Mucosa of descending colon (tissue), 3 donors: ENCODE measurements around the gene CACNA2D3. TPM values are rescaled to one million over a fixed set of nuclear protein-coding genes. Genes with fewer than 3 reads are reported as not detected.

ENCODE experiments used
- ATAC-seq: fragments of 200-7000 bp; cut with Tn5 transposase; one replicate; pipeline ENCODE4 v1.9.1; 2020; ENCODE audit warnings: mild to moderate bottlenecking, moderate library complexity
- DNase-seq, 3 donors: peaks; one replicate each; pipeline ENCODE4 v3.0.0-alpha.2; 2020
- H3K36me3 ChIP-seq: fragments of 200-600 bp; one replicate; pipeline ENCODE4 v1.8.0; 2021; ENCODE audit warnings: low read depth, mild to moderate bottlenecking
- H3K4me1 ChIP-seq: fragments of 200-600 bp; one replicate; pipeline ENCODE4 v1.8.0; 2021; ENCODE audit warnings: low read depth, mild to moderate bottlenecking
- H3K4me3 ChIP-seq: fragments of 200-600 bp; one replicate; pipeline ENCODE4 v1.8.0; 2021; ENCODE audit warnings: mild to moderate bottlenecking
- H3K9me3 ChIP-seq: fragments of 200-600 bp; one replicate; pipeline ENCODE4 v1.8.0; 2021; ENCODE audit warnings: mild to moderate bottlenecking
- CTCF ChIP-seq: fragments of 200-600 bp; IDR thresholded peaks from one replicate; pipeline ENCODE4 v1.8.0; 2022; ENCODE audit warnings: antibody characterized with exemption, mild to moderate bottlenecking
- intact Hi-C, 2 donors: fragments of 100-400 bp; cut with DNase I in 1 of 2; cut with micrococcal nuclease in 1 of 2; formaldehyde crosslinking; loops; one replicate each; pipeline versions ENCODE4 v1.11.0 to v1.11.1; 2022; cut with DNase I, micrococcal nuclease
- total RNA-seq, 3 donors: library from RNA; stranded (reverse); fragmentation: NEBNext Ultra II Directional in 2 of 3; extraction: Animal tissue kit (Norgen Biotek cat#: 25700) in 2 of 3; gene quantifications; one replicate each; pipeline versions ENCODE4 v1.2.1 to v1.2.4, GENCODE V29; 2021 to 2023
- donor health status: DM: no; HTN: no; CAD: no; lungs with moderate emphysema.
- donor health status: DM: no; HTN: no; CAD: no.
- donor health status: DM: no; HTN: yes; CAD: no.

CACNA2D3 gene
- total RNA-seq, 3 donors from 2014 or later = 0.34 to 3.5 (median 0.55) TPM

GRCh38 chr3:54150864-54151467, 28.6 kb downstream of the CACNA2D3 start:
- Histone ChIP-seq H3K4me3 (no peak overlapping the region), H3K4me1 (no peaks in the 10 kb centered on the region), H3K9me3 (no peaks in the 10 kb centered on the region), H3K36me3 (no peaks in the 10 kb centered on the region)
- no peak for TF ChIP-seq CTCF
- ATAC-seq = no peak
- intact Hi-C loops = no loop called here
- DNase-seq = no peak

- Histone ChIP-seq H3K4me3 (no peak overlapping the region), H3K4me1 (no peaks in the 10 kb centered on the region), H3K36me3 (no peaks in the 10 kb centered on the region), H3K9me3 (no peaks in the 10 kb centered on the region)
- intact Hi-C loops = no loop called here
- no peak for TF ChIP-seq CTCF
- ATAC-seq = no peak
- DNase-seq = no peak
These were observed 31.1 kb downstream of the CACNA2D3 start for GRCh38 chr3:54153477-54153876.

- intact Hi-C loops = no loop called here
- no peak for DNase-seq
- H3K4me1 ChIP-seq = no peaks in the 10 kb centered on the region
- no peak overlapping the region for H3K4me3 ChIP-seq
- no peaks in the 10 kb centered on the region for H3K9me3 ChIP-seq
- no peaks in the 10 kb centered on the region for H3K36me3 ChIP-seq
- TF ChIP-seq CTCF = no peak
- ATAC-seq = no peak
These were observed 35.5 kb downstream of the CACNA2D3 start for GRCh38 chr3:54157860-54158259.

GRCh38 chr3:54159917-54160316, 37.6 kb downstream of the CACNA2D3 start:
- DNase-seq = no peak
- Histone ChIP-seq H3K4me1 (no peaks in the 10 kb centered on the region), H3K36me3 (no peaks in the 10 kb centered on the region), H3K9me3 (no peaks in the 10 kb centered on the region), H3K4me3 (no peak overlapping the region)
- ATAC-seq = no peak
- intact Hi-C loops = no loop called here
- no peak for TF ChIP-seq CTCF

- TF ChIP-seq CTCF = no peak
- no peaks in the 10 kb centered on the region for H3K9me3 ChIP-seq
- intact Hi-C loops = no loop called here
- H3K4me3 ChIP-seq = no peak overlapping the region
- no peak for DNase-seq
- H3K4me1 ChIP-seq = no peaks in the 10 kb centered on the region
- no peak for ATAC-seq
- no peaks in the 10 kb centered on the region for H3K36me3 ChIP-seq
These were observed 41.1 kb downstream of the CACNA2D3 start for GRCh38 chr3:54163441-54163840.
